Mesenchymal stem cell (in vitro differentiated cells and primary cell): Measurements from ENCODE around the gene ZC3H7B.

Experiments used
- DNase-seq: peaks from one replicate; pipeline ENCODE4 v3.0.0-alpha.2; 2013
- H2AFZ ChIP-seq: one replicate; pipeline ENCODE4 v1.6.1; 2013; ENCODE audit warnings: low read depth, mild to moderate bottlenecking, control low read depth, inconsistent platforms, low read length, moderate library complexity
- H2AK5ac ChIP-seq: 2 replicates; pipeline ENCODE4 v1.6.1; 2013; ENCODE audit warnings: low read length, moderate library complexity, mild to moderate bottlenecking, inconsistent platforms; ENCODE audit not compliant: severe bottlenecking
- H2BK120ac ChIP-seq: one replicate; pipeline ENCODE4 v1.6.1; 2013; ENCODE audit warnings: low read depth, mild to moderate bottlenecking, inconsistent platforms, low read length, moderate library complexity
- H2BK12ac ChIP-seq, 2 experiments: one replicate each; pipeline ENCODE4 v1.6.1; 2013; ENCODE audit warnings: inconsistent platforms in 2 of 2, low read length in 2 of 2, mild to moderate bottlenecking in 2 of 2, moderate library complexity in 2 of 2, control low read depth in 1 of 2
- H2BK15ac ChIP-seq: one replicate; pipeline ENCODE4 v1.6.1; 2013; ENCODE audit warnings: mild to moderate bottlenecking, low read depth, inconsistent platforms; ENCODE audit not compliant: poor library complexity, severe bottlenecking
- H2BK5ac ChIP-seq: 2 replicates; pipeline ENCODE4 v1.6.1; 2013; ENCODE audit warnings: low read depth, mild to moderate bottlenecking, low read length, control low read depth, inconsistent platforms; ENCODE audit not compliant: poor library complexity, severe bottlenecking
- H3K14ac ChIP-seq, 2 experiments: one replicate each; pipeline ENCODE4 v1.6.1; 2013; ENCODE audit warnings: inconsistent platforms in 2 of 2, low read length in 2 of 2, control low read depth in 1 of 2, mild to moderate bottlenecking in 1 of 2, moderate library complexity in 1 of 2
- H3K18ac ChIP-seq, 2 experiments: one replicate each; pipeline ENCODE4 v1.6.1; 2013; ENCODE audit warnings: inconsistent platforms in 2 of 2, low read length in 2 of 2, control low read depth in 1 of 2, low read depth in 1 of 2, mild to moderate bottlenecking in 1 of 2
- H3K23ac ChIP-seq, 2 experiments: one replicate each; pipeline ENCODE4 v1.6.1; 2013; ENCODE audit warnings: inconsistent platforms in 2 of 2, low read length in 2 of 2, mild to moderate bottlenecking in 2 of 2, moderate library complexity in 2 of 2, control low read depth in 1 of 2
- H3K27ac ChIP-seq: 2 replicates; pipeline ENCODE4 v1.5.1; 2013; ENCODE audit warnings: mild to moderate bottlenecking, moderate library complexity, low read length, control low read depth, inconsistent platforms; ENCODE audit not compliant: poor library complexity, severe bottlenecking
- H3K27me3 ChIP-seq, 2 experiments: 2 replicates each; pipeline versions ENCODE4 v1.6.1 to v1.7.0; 2013; ENCODE audit warnings: low read length in 2 of 2, mild to moderate bottlenecking in 2 of 2, moderate library complexity in 2 of 2, control low read depth in 1 of 2, inconsistent platforms in 1 of 2; ENCODE audit not compliant: control insufficient read depth in 1 of 2, insufficient read depth in 1 of 2
- H3K36me3 ChIP-seq, 2 experiments: 2 replicates each; pipeline versions ENCODE4 v1.6.1 to v1.7.0; 2013; ENCODE audit warnings: low read length in 2 of 2, control low read depth in 1 of 2, inconsistent platforms in 1 of 2, low read depth in 1 of 2, mild to moderate bottlenecking in 1 of 2; ENCODE audit not compliant: insufficient read depth in 2 of 2, control insufficient read depth in 1 of 2
- H3K4ac ChIP-seq, 2 experiments: one replicate each; pipeline ENCODE4 v1.6.1; 2013; ENCODE audit warnings: inconsistent platforms in 2 of 2, low read length in 2 of 2, mild to moderate bottlenecking in 2 of 2, moderate library complexity in 2 of 2, control low read depth in 1 of 2, low read depth in 1 of 2
- H3K4me1 ChIP-seq: 2 replicates; pipeline ENCODE4 v1.6.1; 2013; ENCODE audit warnings: low read depth, low read length, control low read depth; ENCODE audit not compliant: control insufficient read depth, insufficient read depth
- H3K4me2 ChIP-seq: 2 replicates; pipeline ENCODE4 v1.6.1; 2013; ENCODE audit warnings: low read length, mild to moderate bottlenecking, inconsistent platforms; ENCODE audit not compliant: poor library complexity, severe bottlenecking
- H3K4me3 ChIP-seq, 2 experiments: 2 replicates each; pipeline versions ENCODE4 v1.5.1 to v1.7.0; 2013; ENCODE audit warnings: low read length in 2 of 2, mild to moderate bottlenecking in 2 of 2, control low read depth in 1 of 2, low read depth in 1 of 2; ENCODE audit not compliant: insufficient read depth in 1 of 2
- H3K79me1 ChIP-seq: replicated peaks from 2 replicates; pipeline ENCODE4 v1.6.1; 2013; ENCODE audit warnings: mild to moderate bottlenecking, control low read depth, low read length, inconsistent platforms; ENCODE audit not compliant: poor library complexity, severe bottlenecking
- H3K9ac ChIP-seq: 2 replicates; pipeline ENCODE4 v1.7.0; 2013; ENCODE audit warnings: mild to moderate bottlenecking, low read length, moderate library complexity
- H3K9me3 ChIP-seq: 2 replicates; pipeline ENCODE4 v1.7.0; 2013; ENCODE audit warnings: mild to moderate bottlenecking, low read length; ENCODE audit not compliant: control insufficient read depth
- H4K8ac ChIP-seq: one replicate; pipeline ENCODE4 v1.6.1; 2013; ENCODE audit warnings: inconsistent platforms, mild to moderate bottlenecking, low read length, moderate library complexity
- H4K91ac ChIP-seq: one replicate; pipeline ENCODE4 v1.6.1; 2013; ENCODE audit warnings: mild to moderate bottlenecking, low read length, inconsistent platforms
- whole genome bisulfite sequencing: methylation state at CpG from one replicate; pipeline ENCODE4 v1.1.7; 2013; ENCODE audit warnings: mixed read lengths; 5-methylcytosine and 5-hydroxymethylcytosine counted together

Gene ZC3H7B

DNA sequence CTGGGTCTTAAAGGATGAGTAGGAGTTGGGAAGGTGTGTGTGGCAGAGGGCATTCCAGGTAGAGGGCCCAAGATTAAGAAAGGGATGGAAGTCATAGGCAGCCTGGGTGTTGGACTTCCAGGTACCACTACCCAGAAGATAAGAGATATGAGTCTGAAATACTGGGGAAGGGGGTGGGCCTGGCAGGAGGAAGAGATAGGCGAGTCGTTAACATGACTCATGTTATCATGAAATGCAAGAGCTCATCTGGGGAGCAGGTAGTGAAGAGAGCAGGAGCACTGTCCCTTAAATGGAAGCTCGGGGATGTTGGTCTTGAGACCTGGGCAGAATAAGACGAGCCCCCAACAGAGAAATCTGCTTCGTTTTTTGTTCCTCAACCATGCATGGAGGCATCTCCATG, 10.2 kb downstream of the ZC3H7B start:
- Histone ChIP-seq H3K18ac (no peak overlapping the region), H2BK5ac (no peak overlapping the region), H2BK12ac (no peak overlapping the region), H3K4ac (no peak overlapping the region), H3K4me1 (peaks cover 27% of the 10 kb centered on the region), H3K14ac (no peak overlapping the region), H3K27ac (no peak overlapping the region), H3K9me3 (no peaks in the 10 kb centered on the region), H2BK120ac (no peak overlapping the region), H2AFZ (no peak overlapping the region), H3K9ac (no peak overlapping the region), H4K91ac (no peak overlapping the region), H3K23ac (peak overlapping the region in 1 of 2 experiments; percentile 70), H3K79me1 (peaks cover 6% of the 10 kb centered on the region), H4K8ac (no peak overlapping the region), H3K27me3 (no peaks in the 10 kb centered on the region), H3K4me3 (no peak overlapping the region), H2BK15ac (no peak overlapping the region), H3K4me2 (no peak overlapping the region), H3K36me3 (peaks cover 9 to 27% of the 10 kb centered on the region in 2 experiments), H2AK5ac (no peak overlapping the region)
- no peak for DNase-seq
- WGBS = 97% methylated on average over 3 of the region's 5 CpGs

DNA sequence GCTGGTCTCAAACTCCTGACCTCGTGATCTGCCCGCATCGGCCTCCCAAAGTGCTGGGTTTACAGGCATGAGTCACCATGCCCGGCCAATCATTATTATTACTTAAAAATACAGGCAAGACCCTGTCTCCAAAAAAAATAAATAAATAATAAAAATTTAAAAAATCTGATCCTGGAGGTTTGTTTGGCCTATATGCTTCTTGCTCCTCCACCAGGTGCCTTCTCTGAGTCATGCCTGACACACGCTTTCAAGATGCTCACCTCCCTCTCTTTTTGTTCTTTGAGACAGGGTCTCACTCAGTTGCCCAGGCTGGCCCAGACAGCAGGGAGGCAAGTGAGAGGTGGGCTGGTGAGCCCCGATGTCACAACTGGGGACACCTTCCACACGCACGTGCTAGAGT, 13.5 kb downstream of the ZC3H7B start:
- Histone ChIP-seq H3K4me3 (no peak overlapping the region), H2AK5ac (no peak overlapping the region), H3K36me3 (peaks cover 9 to 30% of the 10 kb centered on the region in 2 experiments), H3K9me3 (no peaks in the 10 kb centered on the region), H3K79me1 (peaks cover 10% of the 10 kb centered on the region), H3K14ac (no peak overlapping the region), H3K4ac (no peak overlapping the region), H2BK12ac (no peak overlapping the region), H3K18ac (no peak overlapping the region), H3K23ac (no peak overlapping the region), H4K91ac (no peak overlapping the region), H3K27me3 (no peaks in the 10 kb centered on the region), H3K4me2 (no peak overlapping the region), H3K4me1 (peaks cover 14% of the 10 kb centered on the region), H3K27ac (no peak overlapping the region), H3K9ac (no peak overlapping the region), H2BK120ac (no peak overlapping the region), H2BK15ac (no peak overlapping the region), H2AFZ (no peak overlapping the region), H2BK5ac (no peak overlapping the region), H4K8ac (no peak overlapping the region)
- 89% methylated on average over 8 of the region's 8 CpGs for WGBS
- DNase-seq = no peak

DNA sequence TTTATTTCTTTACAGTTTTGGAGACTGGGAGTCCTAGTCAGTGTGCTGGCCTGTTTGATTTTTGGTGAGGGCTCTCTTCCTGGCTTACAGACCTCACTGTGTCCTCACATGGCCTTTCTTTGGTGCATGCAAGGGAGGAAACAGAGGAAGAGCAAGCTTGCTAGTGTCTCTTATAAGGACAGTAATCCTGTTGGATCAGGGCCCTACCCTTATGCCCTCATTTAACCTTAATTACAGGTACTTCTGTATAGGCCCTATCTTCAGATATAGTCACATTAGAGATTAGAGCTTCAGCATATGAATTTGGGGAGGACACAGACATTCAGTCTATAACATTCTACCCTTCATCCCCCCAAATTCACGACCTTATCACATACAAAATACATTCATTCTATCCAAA, 14.3 kb downstream of the ZC3H7B start:
- Histone ChIP-seq H3K4ac (no peak overlapping the region), H3K4me3 (no peak overlapping the region), H3K4me1 (peaks cover 11% of the 10 kb centered on the region), H2BK12ac (no peak overlapping the region), H3K4me2 (no peak overlapping the region), H2BK5ac (no peak overlapping the region), H2AK5ac (no peak overlapping the region), H3K36me3 (peaks cover 10 to 30% of the 10 kb centered on the region in 2 experiments), H3K23ac (no peak overlapping the region), H3K14ac (no peak overlapping the region), H4K8ac (no peak overlapping the region), H4K91ac (no peak overlapping the region), H2BK15ac (no peak overlapping the region), H3K18ac (no peak overlapping the region), H3K27ac (no peak overlapping the region), H3K27me3 (no peaks in the 10 kb centered on the region), H2AFZ (no peak overlapping the region), H2BK120ac (no peak overlapping the region), H3K9ac (no peak overlapping the region), H3K9me3 (no peaks in the 10 kb centered on the region), H3K79me1 (peaks cover 14% of the 10 kb centered on the region)
- 100% methylated on average over 1 of the region's 1 CpG for WGBS
- no peak for DNase-seq

DNA sequence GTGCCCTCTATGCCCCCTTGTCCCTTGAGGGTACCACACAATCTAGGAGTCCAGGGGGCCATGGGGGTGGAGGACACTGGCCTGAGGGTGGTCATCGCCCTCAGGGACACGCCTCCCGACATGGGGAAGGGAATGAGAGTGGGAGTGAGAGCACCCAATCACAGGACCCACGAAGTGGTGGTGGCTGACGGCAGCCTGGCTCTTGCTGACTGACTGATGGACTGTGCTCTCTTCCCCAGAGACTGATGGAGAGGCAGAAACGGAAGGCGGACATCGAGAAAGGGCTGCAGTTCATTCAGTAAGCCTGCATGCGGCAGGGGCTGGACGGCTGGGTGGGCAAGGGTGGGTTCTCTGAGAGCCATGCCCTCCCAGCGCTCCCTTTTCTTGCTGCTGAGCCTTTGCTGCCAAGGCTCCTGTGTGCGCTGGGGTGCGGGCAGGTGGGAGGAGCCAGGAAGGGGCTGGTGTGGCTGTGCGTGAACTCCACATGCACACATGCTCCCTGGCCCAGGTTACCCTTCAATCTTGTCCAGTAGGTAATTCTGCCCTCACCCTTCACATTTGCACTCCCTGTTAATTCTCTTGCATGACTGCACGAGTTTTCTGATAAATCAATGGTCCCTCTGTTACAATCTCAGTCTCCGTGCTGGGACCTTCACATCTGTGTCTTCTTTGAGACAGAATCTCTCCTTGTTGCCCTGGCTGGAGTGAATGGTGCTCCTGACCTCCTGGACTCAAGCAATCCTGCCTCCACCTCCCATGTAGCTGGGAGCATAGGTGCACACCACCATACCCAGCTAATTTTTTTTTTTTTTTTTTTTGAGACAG, 19.3 kb downstream of the ZC3H7B start:
- peaks cover 6% of the 10 kb centered on the region for H3K4me1 ChIP-seq
- no peak overlapping the region for H4K91ac ChIP-seq
- no peak overlapping the region for H2BK15ac ChIP-seq
- no peak overlapping the region for H2BK120ac ChIP-seq
- no peak overlapping the region for H3K27ac ChIP-seq
- peaks cover 42 to 60% of the 10 kb centered on the region in 2 experiments for H3K36me3 ChIP-seq
- no peak overlapping the region for H2BK5ac ChIP-seq
- H2AFZ ChIP-seq = no peak overlapping the region
- 95% methylated on average over 16 of the region's 16 CpGs for WGBS
- no peak overlapping the region for H3K9ac ChIP-seq
- DNase-seq = no peak
- no peak overlapping the region for H3K14ac ChIP-seq
- no peak overlapping the region for H3K4me3 ChIP-seq
- no peaks in the 10 kb centered on the region for H3K9me3 ChIP-seq
- H2BK12ac ChIP-seq = no peak overlapping the region
- no peak overlapping the region for H3K4ac ChIP-seq
- H2AK5ac ChIP-seq = no peak overlapping the region
- H3K4me2 ChIP-seq = no peak overlapping the region
- H3K27me3 ChIP-seq = no peaks in the 10 kb centered on the region
- peaks cover 36% of the 10 kb centered on the region for H3K79me1 ChIP-seq
- H4K8ac ChIP-seq = no peak overlapping the region
- no peak overlapping the region for H3K23ac ChIP-seq
- no peak overlapping the region for H3K18ac ChIP-seq
